NCI-H1092 treated with DMSO at 0.1 percent for 48 hours (cell line): ENCODE data around the gene CMIP.

Source experiments
- DNase-seq: peaks from one replicate; lab custom pipeline; 2025; lab: John Stamatoyannopoulos, UW

CMIP gene

GRCh38 chr16:81586977-81587625, 142.5 kb downstream of the CMIP start:
- DNase-seq: no peak

- no peak for DNase-seq
These were observed 143.1 kb downstream of the CMIP start for GRCh38 chr16:81587626-81588160.

GRCh38 chr16:81588326-81589081, 143.9 kb downstream of the CMIP start:
- DNase-seq: no peak

- DNase-seq: no peak
These were observed 145.5 kb downstream of the CMIP start for GRCh38 chr16:81589975-81590650.

GRCh38 chr16:81590714-81591544, 146.3 kb downstream of the CMIP start:
- DNase-seq: peak; percentile 30

- no peak for DNase-seq
These were observed 146.9 kb downstream of the CMIP start for GRCh38 chr16:81591545-81591870.

- DNase-seq: no peak
These were observed 147.8 kb downstream of the CMIP start for GRCh38 chr16:81592353-81592866.

GRCh38 chr16:81593481-81593880, 148.9 kb downstream of the CMIP start:
- DNase-seq: peak; percentile 70

GRCh38 chr16:81595629-81596292, 151.2 kb downstream of the CMIP start:
- DNase-seq: no peak

- no peak for DNase-seq
These were observed 152.6 kb downstream of the CMIP start for GRCh38 chr16:81597079-81597658.

- DNase-seq: no peak
These were observed 153.5 kb downstream of the CMIP start for GRCh38 chr16:81598083-81598482.

GRCh38 chr16:81599034-81599744, 154.6 kb downstream of the CMIP start:
- DNase-seq: peak; percentile 75

GRCh38 chr16:81600275-81600674, 155.7 kb downstream of the CMIP start:
- no peak for DNase-seq

GRCh38 chr16:81601008-81601428, 156.4 kb downstream of the CMIP start:
- DNase-seq: no peak

- peak; percentile 26 for DNase-seq
These were observed 157.1 kb downstream of the CMIP start for GRCh38 chr16:81601601-81602255.

GRCh38 chr16:81602256-81602776, 157.7 kb downstream of the CMIP start:
- DNase-seq: no peak

- no peak for DNase-seq
These were observed 158.2 kb downstream of the CMIP start for GRCh38 chr16:81602792-81603191.

- DNase-seq: no peak
These were observed 160.4 kb downstream of the CMIP start for GRCh38 chr16:81604960-81605383.

GRCh38 chr16:81606039-81606438, 161.4 kb downstream of the CMIP start:
- DNase-seq: no peak
